ENCODE measurements around the gene GLB1L3. TPM values are rescaled to one million over a fixed set of nuclear protein-coding genes. Genes with fewer than 3 reads are reported as not detected.

Gene GLB1L3
- polyA plus RNA-seq, 1 experiment, result not detected

GRCh38 chr11:134260983-134261382, 15.2 kb upstream of the GLB1L3 start:
- POLR2A ChIA-PET, result no interaction called here
- Histone ChIP-seq H3K27me3 (ENCODE audit: control insufficient read depth, insufficient read depth, low read length) (no peaks in the 10 kb centered on the region), H3K36me3 (ENCODE audit: control insufficient read depth, insufficient read depth, low read length) (peaks cover 15% of the 10 kb centered on the region), H3K4me3 (ENCODE audit: low read depth, low read length) (no peak overlapping the region)
- CTCF ChIA-PET, result interaction anchor here (1.1 to 2.2 kb wide), 6 partner anchors 10 to 22 kb away, joined by 3 to 9 read pairs (median 4); partner anchors contain the start of gene GLB1L3
- DNase-seq (ENCODE audit: low read depth), result no peak
- no peak for TF ChIP-seq CTCF (IDR thresholded peaks at IDR 0.05; ENCODE audit: insufficient read depth, low read depth, low read length)

GRCh38 chr11:134261626-134262488, 14.3 kb upstream of the GLB1L3 start:
- TF ChIP-seq CTCF (IDR thresholded peaks at IDR 0.05; ENCODE audit: insufficient read depth, low read depth, low read length), result peak; percentile 60
- ChIA-PET POLR2A (no interaction called here), CTCF (interaction anchor here (0.8 to 2.2 kb wide), 8 partner anchors 8 to 323 kb away, joined by 3 to 9 read pairs (median 4); partner anchors contain the start of genes ACAD8, GLB1L3 and THYN1)
- no peak overlapping the region for H3K4me3 ChIP-seq (ENCODE audit: low read depth, low read length)
- DNase-seq (ENCODE audit: low read depth), result no peak
- peaks cover 15% of the 10 kb centered on the region for H3K36me3 ChIP-seq (ENCODE audit: control insufficient read depth, insufficient read depth, low read length)
- no peaks in the 10 kb centered on the region for H3K27me3 ChIP-seq (ENCODE audit: control insufficient read depth, insufficient read depth, low read length)

GRCh38 chr11:134264966-134265764, 11.0 kb upstream of the GLB1L3 start:
- H3K36me3 ChIP-seq (ENCODE audit: control insufficient read depth, insufficient read depth, low read length), result peaks cover 9% of the 10 kb centered on the region
- no peak overlapping the region for H3K4me3 ChIP-seq (ENCODE audit: low read depth, low read length)
- ChIA-PET CTCF (interaction anchor here (0.9 kb wide), 1 partner anchor 32 kb away, joined by 3 read pairs; no protein-coding TSS in a partner anchor), POLR2A (no interaction called here)
- no peak for DNase-seq (ENCODE audit: low read depth)
- no peak for TF ChIP-seq CTCF (IDR thresholded peaks at IDR 0.05; ENCODE audit: insufficient read depth, low read depth, low read length)
- no peaks in the 10 kb centered on the region; the same call in none of the 2 replicates for H3K27me3 ChIP-seq (ENCODE audit: control insufficient read depth, insufficient read depth, low read length)

GRCh38 chr11:134266440-134266839, 9.7 kb upstream of the GLB1L3 start:
- H3K36me3 ChIP-seq (ENCODE audit: control insufficient read depth, insufficient read depth, low read length), result peaks cover 6% of the 10 kb centered on the region
- H3K4me3 ChIP-seq (ENCODE audit: low read depth, low read length), result no peak overlapping the region
- no peak for TF ChIP-seq CTCF (IDR thresholded peaks at IDR 0.05; ENCODE audit: insufficient read depth, low read depth, low read length)
- DNase-seq (ENCODE audit: low read depth), result no peak
- POLR2A ChIA-PET, result no interaction called here
- H3K27me3 ChIP-seq (ENCODE audit: control insufficient read depth, insufficient read depth, low read length), result peaks cover 2% of the 10 kb centered on the region
- CTCF ChIA-PET, result interaction anchor here (0.9 to 1.3 kb wide), 2 partner anchors 12 to 216 kb away, joined by 3 read pairs; no protein-coding TSS in a partner anchor

- ChIA-PET CTCF (interaction anchor here (0.9 to 1.3 kb wide), 2 partner anchors 12 to 217 kb away, joined by 3 read pairs; no protein-coding TSS in a partner anchor), POLR2A (no interaction called here)
- peaks cover 6% of the 10 kb centered on the region for H3K27me3 ChIP-seq (ENCODE audit: control insufficient read depth, insufficient read depth, low read length)
- no peak for TF ChIP-seq CTCF (IDR thresholded peaks at IDR 0.05; ENCODE audit: insufficient read depth, low read depth, low read length)
- no peak overlapping the region for H3K4me3 ChIP-seq (ENCODE audit: low read depth, low read length)
- DNase-seq (ENCODE audit: low read depth), result peak; percentile 74
- H3K36me3 ChIP-seq (ENCODE audit: control insufficient read depth, insufficient read depth, low read length), result peaks cover 6% of the 10 kb centered on the region
These were observed 9.3 kb upstream of the GLB1L3 start for GRCh38 chr11:134266841-134267251.
